SIG-M5 treated with dmso at 0.1 percent for 504 hours (cell line): ENCODE data around the gene KIF6.

ENCODE experiments used
- DNase-seq: peaks from one replicate; lab custom pipeline; 2025; ENCODE audit not compliant: unreplicated experiment; lab: John Stamatoyannopoulos, UW

KIF6 gene

DNA sequence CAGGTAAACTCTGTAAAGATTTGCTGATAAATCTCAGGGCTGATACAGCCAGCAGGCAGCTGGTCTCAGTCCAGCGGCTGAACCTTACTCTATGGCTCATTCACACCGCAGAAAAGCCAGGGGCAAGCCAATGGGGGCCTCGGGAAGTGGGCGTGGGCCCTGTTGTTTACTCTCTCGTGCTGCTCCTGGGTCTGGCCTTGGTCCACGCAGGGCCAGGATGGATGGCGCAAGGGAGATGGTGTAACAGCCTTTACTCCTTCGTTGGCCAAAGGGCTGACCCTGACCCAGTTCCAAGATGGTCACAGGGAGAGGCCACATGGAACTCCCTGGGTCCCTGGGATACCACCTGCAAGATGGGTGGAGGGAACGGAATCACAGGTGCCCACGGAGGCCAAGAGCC lies 427.1 kb downstream of the KIF6 start:
- no peak for DNase-seq

DNA sequence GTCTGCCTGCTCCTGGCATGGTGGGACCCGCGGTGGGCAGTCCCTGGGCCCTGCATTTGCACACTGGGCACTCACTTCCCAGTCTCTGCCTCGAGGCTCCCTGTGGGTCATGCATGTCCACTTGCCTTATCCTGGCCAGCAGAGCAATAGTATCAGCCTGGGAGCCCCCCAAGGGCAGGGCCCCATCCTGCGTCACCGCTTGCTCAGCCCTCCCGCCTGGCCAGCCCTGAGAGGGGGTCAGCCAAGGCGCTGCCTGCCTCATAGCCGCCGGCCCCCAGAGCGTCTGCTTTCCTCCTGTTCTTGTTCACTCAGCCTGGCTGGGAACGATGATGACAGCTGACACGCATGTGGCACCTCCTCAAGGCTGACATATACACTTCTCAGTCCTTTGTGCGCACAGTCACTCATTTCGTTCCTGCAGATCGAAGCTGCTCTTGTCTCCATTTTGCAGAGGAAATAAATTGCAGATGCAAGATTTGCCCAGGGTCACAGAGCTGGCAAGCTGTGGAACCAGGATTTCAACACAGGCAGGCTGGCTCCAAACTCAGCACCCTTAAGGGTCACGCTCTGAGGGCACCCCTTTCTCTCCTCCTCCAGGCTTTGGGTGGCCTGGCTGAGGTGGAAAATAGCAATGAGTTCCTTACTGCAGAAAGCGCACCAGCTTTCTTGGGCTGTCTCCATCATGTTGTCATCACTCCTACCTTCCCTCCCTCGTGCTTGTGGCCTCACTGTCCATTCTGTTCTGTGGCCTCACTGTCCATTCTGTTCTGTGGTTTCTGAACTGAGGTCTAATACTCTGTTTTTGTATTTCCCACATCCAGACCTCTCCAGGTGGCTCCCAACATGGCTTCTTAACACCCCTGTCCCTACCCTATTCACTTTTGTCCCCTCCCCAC lies 428.2 kb downstream of the KIF6 start:
- no peak for DNase-seq

DNA sequence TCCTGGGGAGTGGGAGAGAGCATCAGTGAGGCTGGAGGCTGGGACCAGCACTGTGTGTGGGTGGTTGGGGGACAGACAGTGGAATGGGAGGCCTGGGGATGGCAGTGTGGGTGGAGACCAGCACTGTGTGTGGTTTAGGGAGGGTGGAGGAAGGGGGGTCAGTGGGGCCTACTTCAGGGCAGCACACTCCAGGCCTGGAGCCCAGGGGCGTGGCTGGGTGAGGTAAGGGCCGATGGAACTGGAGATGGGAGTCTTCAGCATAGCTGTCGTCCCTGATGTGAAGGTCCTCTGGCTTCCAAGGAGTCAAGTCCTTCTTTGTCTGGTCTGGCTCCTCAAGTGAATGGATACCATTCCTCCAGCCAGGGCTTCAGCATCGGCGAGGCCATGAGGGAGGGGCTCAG lies 429.6 kb downstream of the KIF6 start:
- DNase-seq = no peak

DNA sequence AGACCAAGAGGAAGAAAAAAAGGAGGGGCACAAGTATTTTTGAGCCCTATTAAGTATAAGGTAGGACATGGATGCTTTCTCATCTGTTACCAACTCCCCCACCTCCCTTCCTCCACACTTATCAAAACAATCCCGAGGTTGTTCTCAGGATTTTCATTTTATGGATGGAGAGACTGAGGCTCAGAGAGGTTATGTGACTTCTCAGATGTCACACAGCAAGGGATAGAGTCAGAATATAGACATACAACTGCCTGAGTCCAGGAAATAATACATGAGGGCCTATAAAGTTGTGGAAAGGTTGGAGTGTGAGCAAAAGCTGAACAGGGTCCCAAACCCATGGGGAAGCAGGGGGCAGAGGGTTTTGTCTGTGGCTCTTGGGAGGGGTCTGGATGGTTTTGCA lies 430.3 kb downstream of the KIF6 start:
- DNase-seq = no peak

DNA sequence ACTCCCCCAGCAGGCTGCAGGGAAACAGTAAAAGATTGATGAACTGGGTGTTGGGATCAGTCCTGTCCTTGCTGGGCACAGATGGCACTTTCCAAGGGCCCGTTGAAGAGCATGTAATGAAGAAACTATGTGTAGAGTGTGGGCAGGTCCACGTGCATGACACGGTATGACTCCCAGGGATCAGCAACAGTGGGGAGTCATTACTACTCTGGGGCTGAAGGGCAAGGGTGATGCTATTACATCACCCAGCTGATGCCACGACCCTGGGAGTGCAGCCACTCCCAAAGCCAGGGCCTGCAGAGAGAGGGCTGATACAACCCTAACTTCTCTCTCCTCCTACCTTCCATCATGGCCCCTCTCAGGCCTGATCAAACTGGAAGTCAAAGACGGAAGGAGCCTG lies 431.1 kb downstream of the KIF6 start:
- no peak for DNase-seq

DNA sequence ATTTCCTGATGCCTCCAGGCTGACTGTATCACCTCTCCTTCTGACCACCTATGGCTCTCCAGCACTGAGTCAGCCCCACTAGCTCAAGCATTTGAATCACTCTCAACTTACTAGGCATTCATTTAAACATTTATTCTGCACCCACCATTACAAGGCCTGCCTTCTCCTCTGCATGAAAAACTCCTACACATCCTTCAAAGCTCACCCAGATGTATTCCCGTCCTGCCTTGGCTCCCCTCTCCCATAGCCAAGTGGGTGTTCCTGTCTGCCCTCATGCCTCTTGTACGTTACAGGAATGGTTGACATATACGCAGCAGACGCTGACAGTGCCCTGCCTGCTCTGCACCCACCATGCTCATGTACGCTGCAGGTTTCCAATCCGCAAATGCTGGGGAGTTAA lies 432.6 kb downstream of the KIF6 start:
- no peak for DNase-seq

DNA sequence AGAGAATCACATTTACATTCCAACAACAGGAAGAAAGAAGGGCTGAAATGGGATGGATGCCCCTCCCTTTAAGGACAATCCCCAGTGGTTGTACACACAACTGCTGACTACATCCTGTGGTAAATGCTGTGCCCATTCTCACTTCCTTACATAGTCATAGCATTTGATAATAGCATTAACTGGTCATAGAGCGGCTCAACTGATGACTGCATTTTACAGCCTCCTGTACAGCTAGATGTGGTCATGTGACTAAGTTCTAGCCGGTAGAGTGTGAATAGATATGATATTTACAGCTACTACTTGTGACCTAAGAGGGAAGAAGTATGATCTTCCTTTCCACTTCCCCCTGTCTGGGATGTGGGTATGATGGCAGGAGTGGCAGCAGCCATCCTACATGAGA lies 435.7 kb downstream of the KIF6 start:
- peak; percentile 30 for DNase-seq

DNA sequence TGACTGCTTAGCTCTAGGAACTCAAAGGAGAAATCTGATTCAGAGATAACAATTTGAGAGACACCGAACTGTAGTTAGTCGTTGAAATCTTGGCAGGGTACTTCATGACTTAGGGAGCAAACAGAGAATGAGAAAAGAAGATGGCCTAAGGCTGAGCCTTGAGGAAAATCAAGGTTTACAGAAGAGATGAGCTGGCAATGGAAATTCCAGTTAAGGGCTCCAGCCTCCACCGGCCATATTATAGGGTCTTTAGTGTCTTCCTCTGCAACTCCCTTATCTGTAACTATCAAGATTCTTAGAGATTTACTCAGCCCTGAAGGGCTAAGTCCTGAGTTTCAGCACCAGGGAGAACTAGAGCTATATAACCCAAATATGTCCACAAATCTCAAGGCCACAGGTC lies 437.6 kb downstream of the KIF6 start:
- DNase-seq = no peak

DNA sequence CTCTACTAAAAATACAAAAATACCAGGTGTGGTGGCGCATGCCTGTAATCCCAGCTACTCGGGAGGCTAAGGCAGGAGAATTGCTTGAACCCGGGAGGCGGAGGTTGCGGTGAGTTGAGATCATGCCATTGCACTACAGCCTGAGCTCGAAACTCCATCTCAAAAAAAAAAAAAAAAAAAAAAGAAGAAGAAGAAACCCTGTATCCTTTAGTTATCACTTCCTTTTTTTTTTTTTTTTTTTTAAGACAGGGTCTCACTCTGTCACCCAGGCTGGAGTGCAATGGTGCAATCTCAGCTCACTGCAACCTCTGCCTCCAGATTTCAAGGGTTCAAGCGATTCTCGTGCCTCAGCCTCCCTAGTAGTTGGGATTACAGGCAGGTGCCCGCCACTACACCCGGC lies 438.6 kb downstream of the KIF6 start:
- DNase-seq = peak; percentile 15

DNA sequence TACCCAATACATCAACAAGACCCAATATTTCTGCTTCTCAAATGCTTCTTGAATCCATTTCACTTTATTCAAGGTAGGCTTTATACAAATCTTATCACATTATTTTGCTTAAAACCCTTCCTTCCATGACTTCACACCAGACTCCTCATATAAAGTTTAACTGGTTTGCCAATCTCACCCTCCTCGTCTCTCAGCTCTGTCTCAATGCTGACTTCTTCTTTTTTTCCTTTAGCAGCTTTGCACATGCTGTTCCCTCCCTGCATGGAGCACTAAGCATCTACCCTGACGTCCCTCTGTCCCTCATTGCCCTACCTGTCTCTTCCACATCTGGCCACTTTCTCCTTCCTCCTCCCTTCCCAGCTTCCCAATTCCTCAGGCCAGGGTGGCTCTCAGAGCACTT lies 442.4 kb downstream of the KIF6 start:
- no peak for DNase-seq

DNA sequence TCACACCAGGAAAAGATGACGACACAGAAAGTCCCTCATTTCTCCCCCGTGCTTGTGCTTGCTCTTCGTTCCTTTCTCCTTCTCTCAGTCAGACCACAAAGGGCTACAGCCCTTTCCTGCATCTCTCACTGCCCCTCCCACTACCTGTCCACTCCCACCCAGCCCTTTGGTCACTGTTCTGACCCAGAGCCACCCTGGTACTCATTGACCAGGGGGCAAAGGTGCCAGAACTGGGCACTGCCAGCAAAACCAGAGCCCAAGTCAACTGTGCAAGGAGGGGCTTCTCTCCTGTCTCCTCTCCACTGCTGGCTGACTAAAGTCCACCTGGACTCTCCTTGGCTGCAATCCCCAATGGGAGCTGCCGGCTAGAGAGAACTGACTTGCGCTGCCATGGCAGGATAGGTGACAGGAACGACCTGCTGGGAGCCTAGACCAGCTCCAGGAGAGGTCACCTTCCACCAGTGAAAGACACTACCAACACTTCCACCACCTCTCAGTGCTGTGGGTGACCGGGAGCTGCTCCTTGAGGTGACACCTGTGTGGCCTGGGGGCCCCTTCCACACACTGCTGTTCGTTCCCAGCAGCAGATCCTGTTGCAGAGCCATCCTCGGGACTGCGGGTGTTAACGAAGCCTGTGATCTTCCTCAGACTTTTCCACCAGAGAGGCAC lies 443.8 kb downstream of the KIF6 start:
- DNase-seq = no peak

DNA sequence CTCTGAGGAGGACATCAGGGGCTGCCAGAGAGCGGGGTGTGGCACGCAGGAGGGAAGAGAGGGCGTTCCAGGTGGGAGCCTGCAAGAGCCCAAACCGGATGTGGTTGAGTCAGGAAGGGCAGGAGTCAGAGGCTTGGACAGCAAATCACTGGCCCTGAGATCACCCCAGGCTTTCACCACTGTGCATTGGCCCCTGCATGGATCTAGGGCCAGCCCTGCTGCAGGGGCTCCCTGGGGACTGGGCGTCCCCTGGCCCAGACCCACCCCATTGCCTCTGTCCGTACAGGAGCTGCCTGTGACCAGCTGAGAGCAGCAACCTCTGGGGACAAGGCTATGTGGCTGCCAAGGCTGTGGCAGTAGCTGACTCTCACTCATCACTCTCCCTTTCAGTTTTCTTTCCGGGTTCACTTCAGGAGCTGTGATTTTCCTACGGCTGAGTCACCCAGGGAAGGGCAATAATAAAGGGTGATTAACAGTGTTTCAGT lies 444.9 kb downstream of the KIF6 start:
- DNase-seq = no peak
